Fibroblast of the aortic adventitia (primary cell): ENCODE measurements around the gene UIMC1. TPM values are rescaled to one million over a fixed set of nuclear protein-coding genes. Genes with fewer than 3 reads are reported as not detected.

Experiments
- DNase-seq: peaks from one replicate; pipeline ENCODE4 v3.0.0-alpha.2; 2010; ENCODE audit warnings: low read depth
- H3K4me3 ChIP-seq: 2 replicates; pipeline ENCODE4 v1.5.1; 2011; ENCODE audit warnings: low read depth, mild to moderate bottlenecking, control low read depth, low read length, moderate library complexity
- CTCF ChIP-seq: IDR thresholded peaks from 2 replicates; pipeline ENCODE4 v1.5.1; 2011; ENCODE audit warnings: mild to moderate bottlenecking, low read length, control low read depth, inconsistent platforms; ENCODE audit not compliant: insufficient read depth
- total RNA-seq: library from RNA; depleted of rRNA; stranded (reverse); fragments of >200 nt; gene quantifications from 2 replicates; pipeline ENCODE4 v1.2.3, GENCODE V29; 2012; ENCODE audit warnings: low replicate concordance

Gene UIMC1
- total RNA-seq, 1 donor, result 34.7 TPM

DNA sequence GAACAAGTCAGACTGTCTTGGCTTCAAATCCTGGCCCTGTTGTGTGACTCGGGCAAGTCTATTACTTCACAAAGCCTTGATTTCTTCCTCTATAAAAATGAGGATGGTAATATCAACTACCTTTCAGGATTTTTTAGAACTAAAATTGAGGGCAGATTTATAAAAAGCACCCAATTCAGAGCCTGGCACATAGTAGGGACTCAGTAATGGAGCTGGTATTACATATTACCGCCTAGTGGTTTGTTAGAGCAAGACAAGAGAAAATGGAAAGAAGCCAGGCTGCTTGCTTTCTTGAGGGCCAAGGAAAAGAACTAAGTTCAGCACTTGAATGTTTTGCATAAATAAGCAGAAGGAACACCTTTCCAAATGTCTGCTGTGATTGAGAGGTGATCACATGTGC, 35.4 kb upstream of the UIMC1 start:
- no peak overlapping the region for H3K4me3 ChIP-seq
- no peak for DNase-seq
- no peak for TF ChIP-seq CTCF

DNA sequence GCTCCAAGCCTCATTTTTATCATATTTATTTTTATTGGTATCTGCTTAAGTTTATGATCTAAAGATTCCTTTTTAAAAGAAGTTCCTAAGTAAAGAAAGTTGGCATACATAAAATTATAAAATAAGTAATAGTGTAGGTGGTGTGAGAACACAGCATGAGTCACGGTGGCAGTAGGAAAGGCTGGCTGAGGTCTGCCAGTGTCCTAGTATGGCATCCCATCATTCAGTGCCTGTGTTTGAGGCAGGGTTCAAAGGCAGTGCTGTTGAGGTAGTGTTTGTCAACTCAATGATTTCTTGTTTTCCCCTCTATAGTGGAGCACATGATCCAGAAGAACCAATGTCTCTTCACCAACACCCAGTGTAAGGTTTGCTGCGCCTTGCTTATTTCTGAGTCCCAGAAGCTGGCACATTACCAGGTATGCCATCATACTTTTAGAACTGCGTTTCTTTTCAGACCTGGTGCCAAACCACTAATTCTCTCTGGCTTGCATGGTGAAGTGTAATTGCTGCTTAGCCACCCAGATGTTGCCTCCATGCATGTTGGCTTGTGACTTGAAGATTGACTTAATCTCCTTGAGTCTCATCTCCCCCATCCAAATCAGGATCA, 34.3 kb upstream of the UIMC1 start:
- DNase-seq, result peak; percentile 73

DNA sequence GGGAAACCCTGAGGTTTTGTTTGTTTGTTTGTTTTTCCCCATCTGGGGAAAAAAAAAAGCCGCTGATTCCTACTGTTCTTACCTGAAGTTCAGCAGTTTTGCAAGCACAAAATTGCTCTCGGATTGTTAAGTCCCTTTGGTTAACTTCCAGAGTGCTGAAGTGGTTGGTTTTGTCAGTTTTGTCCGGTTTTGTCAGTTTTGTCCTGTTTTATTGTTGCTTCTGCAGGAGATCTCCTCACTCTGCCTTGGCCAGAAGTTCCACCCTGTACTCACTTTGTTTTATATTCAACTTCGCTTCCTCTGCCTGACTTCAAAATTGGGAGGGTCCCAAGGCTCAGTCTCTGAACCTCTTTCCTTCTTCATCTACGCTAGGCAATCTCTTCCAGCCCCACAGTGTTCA, 30.3 kb upstream of the UIMC1 start:
- DNase-seq, result no peak
- H3K4me3 ChIP-seq, result no peak overlapping the region
- TF ChIP-seq CTCF, result no peak

More for the DNA sequence above, 34.3 kb upstream of the UIMC1 start:
- no peak for TF ChIP-seq CTCF
- no peak overlapping the region for H3K4me3 ChIP-seq

- no peak for DNase-seq
- no peak overlapping the region for H3K4me3 ChIP-seq
- TF ChIP-seq CTCF, result no peak
Measured at GRCh38 chr5:177036443-177036842, 29.9 kb upstream of the UIMC1 start.

- no peak for DNase-seq
- H3K4me3 ChIP-seq, result no peak overlapping the region
- TF ChIP-seq CTCF, result no peak
Measured at GRCh38 chr5:177035976-177036375, 29.4 kb upstream of the UIMC1 start.

DNA sequence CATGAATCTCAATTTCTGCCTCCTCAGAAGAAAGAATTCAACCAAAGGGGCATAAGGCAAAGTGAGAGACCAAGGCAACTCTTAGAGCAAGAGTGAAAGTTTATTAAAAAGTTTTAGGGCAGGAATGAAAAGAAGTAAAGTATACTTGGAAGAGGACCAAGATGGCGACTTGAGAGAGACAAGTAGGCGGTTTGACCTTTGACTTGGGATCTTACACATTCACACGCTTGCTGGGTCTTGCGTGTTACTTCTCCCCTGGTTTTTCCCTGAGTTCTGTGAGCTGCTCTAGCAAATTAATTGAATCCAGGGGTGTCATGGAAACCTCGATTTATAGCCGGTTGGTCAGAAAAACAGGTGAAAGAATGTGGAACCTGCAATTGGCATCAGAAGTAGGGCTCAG, 22.9 kb upstream of the UIMC1 start:
- TF ChIP-seq CTCF, result no peak
- H3K4me3 ChIP-seq, result no peak overlapping the region
- no peak for DNase-seq

DNA sequence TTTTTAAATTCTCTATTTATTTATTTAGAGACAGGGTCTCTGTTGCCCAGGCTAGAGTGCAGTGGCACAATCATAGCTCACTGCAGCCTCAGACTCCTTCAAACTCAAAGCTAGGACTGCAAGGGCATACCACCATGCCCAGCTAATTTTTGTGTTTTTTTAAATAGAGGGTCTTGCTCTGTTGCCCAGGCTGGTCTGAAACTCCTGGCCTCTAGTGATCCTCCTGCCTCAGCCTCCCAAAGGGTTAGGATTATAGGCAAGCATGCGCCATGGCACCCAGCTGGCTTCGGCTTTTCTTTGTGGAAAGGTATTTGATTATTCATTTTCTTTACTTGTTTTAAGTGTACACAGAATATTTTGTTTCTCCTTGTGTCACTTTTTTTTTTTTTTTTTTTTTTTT, 21.1 kb upstream of the UIMC1 start:
- H3K4me3 ChIP-seq, result no peak overlapping the region
- no peak for TF ChIP-seq CTCF
- DNase-seq, result no peak
